Loucy (cell line): ENCODE measurements around the gene SLC22A9.

Experiments
- EZH2phosphoT487 ChIP-seq: fragments of 200-600 bp; IDR thresholded peaks from 2 replicates; pipeline ENCODE4 v1.6.1; 2018; ENCODE audit warnings: antibody characterized with exemption, mild to moderate bottlenecking, moderate library complexity, borderline replicate concordance
- TF ChIP-seq, protein P1 (sequence below): fragments of 200-600 bp; sonication (generic); conservative IDR thresholded peaks from 2 replicates; pipeline ENCODE4 v1.5.1; 2014; ENCODE audit warnings: mild to moderate bottlenecking, antibody characterized with exemption, low read length

GRCh38 chr11:63443714-63444113, 74.1 kb downstream of the SLC22A9 start:
- TF ChIP-seq, protein P1, sequence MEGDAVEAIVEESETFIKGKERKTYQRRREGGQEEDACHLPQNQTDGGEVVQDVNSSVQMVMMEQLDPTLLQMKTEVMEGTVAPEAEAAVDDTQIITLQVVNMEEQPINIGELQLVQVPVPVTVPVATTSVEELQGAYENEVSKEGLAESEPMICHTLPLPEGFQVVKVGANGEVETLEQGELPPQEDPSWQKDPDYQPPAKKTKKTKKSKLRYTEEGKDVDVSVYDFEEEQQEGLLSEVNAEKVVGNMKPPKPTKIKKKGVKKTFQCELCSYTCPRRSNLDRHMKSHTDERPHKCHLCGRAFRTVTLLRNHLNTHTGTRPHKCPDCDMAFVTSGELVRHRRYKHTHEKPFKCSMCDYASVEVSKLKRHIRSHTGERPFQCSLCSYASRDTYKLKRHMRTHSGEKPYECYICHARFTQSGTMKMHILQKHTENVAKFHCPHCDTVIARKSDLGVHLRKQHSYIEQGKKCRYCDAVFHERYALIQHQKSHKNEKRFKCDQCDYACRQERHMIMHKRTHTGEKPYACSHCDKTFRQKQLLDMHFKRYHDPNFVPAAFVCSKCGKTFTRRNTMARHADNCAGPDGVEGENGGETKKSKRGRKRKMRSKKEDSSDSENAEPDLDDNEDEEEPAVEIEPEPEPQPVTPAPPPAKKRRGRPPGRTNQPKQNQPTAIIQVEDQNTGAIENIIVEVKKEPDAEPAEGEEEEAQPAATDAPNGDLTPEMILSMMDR: no peak
- no peak for TF ChIP-seq EZH2phosphoT487
